ENCODE results near the gene ASB4. TPM values are rescaled to one million over a fixed set of nuclear protein-coding genes. Genes with fewer than 3 reads are reported as not detected.

ASB4 gene
- total and polyA plus RNA-seq, 2 donors (not counting 3 experiments of a cell fraction or from before 2014, with no cell fraction given): not detected

DNA sequence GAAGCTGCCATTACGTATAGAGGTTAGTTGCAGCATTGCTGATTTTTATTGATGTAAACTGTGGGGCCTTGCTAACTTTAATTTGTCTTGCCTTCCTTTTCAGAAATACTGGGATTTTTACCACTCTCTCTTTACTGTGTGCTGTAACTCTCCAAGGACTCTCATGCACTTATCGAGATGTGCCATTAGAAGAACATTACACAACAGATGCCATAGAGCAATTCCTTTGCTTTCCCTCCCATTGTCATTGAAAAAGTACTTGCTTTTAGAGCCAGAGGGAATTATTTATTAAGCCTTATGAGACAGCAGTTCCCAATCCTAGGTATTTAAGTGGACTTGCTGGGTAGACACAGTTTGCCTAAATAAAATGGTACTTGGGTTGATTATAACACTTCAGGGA is 51.7 kb downstream of the ASB4 start:
- H3K9ac ChIP-seq (replicated peaks; ENCODE audit: extremely low read depth, insufficient read depth, low read length): no peak overlapping the region
- DNase-seq (ENCODE audit: low read depth, low spot score) (no peak), FAIRE-seq (no peak)
- CTCF ChIA-PET: interaction anchor here (27.9 kb wide), 1 partner anchor 152 kb away, joined by 917 read pairs; no protein-coding TSS in a partner anchor
- H3K9me3 ChIP-seq (replicated peaks; ENCODE audit: control insufficient read depth, insufficient read depth, low read length): no peaks in the 10 kb centered on the region
- POLR2A ChIA-PET: no interaction called here
- peaks cover 12 to 30% of the 10 kb centered on the region in 2 experiments for H3K27me3 ChIP-seq (ENCODE audit: control insufficient read depth in 2 of 2, insufficient read depth in 2 of 2, low read length in 2 of 2)
- H3K4me3 ChIP-seq (replicated peaks in 1 of 3; ENCODE audit: insufficient read depth in 1 of 3, low read depth in 1 of 3, low read length in 3 of 3): no peak overlapping the region
- no peak overlapping the region for H3K4me2 ChIP-seq (ENCODE audit: insufficient read depth, low read length)
- H3K27ac ChIP-seq (ENCODE audit: insufficient read depth, low read depth, low read length): no peak overlapping the region
- no peaks in the 10 kb centered on the region for H3K36me3 ChIP-seq (ENCODE audit: control insufficient read depth in 2 of 2, extremely low read depth in 1 of 2, insufficient read depth in 2 of 2, low read length in 2 of 2)
- H3K9me1 ChIP-seq (replicated peaks; ENCODE audit: control insufficient read depth, extremely low read depth, insufficient read depth, low read length): no peaks in the 10 kb centered on the region
- dilution Hi-C loops (cut with MboI; ENCODE audit: extremely low pct_ligation_motif_present, low sequenced_read_pairs): no loop called here
- TF ChIP-seq POLR2AphosphoS5 (IDR thresholded peaks at IDR 0.05; ENCODE audit: insufficient read depth, low read depth, low read length) (no peak), EZH2 (IDR thresholded peaks at IDR 0.05; ENCODE audit: borderline replicate concordance, low read depth, low read length, severe bottlenecking) (no peak), POLR2A (IDR thresholded peaks at IDR 0.05; ENCODE audit: low read depth, low read length) (no peak), GATA2 (IDR thresholded peaks at IDR 0.05; ENCODE audit: insufficient read depth, insufficient read length, low read depth, low read length) (no peak), FOS (IDR thresholded peaks at IDR 0.05; ENCODE audit: borderline replicate concordance, insufficient read depth, low read length) (no peak), MYC (IDR thresholded peaks at IDR 0.05; ENCODE audit: low read depth, low read length) (no peak), JUN (IDR thresholded peaks at IDR 0.05; ENCODE audit: borderline replicate concordance, insufficient read depth, insufficient read length, low read depth) (no peak)
- TF ChIP-seq, protein P1, sequence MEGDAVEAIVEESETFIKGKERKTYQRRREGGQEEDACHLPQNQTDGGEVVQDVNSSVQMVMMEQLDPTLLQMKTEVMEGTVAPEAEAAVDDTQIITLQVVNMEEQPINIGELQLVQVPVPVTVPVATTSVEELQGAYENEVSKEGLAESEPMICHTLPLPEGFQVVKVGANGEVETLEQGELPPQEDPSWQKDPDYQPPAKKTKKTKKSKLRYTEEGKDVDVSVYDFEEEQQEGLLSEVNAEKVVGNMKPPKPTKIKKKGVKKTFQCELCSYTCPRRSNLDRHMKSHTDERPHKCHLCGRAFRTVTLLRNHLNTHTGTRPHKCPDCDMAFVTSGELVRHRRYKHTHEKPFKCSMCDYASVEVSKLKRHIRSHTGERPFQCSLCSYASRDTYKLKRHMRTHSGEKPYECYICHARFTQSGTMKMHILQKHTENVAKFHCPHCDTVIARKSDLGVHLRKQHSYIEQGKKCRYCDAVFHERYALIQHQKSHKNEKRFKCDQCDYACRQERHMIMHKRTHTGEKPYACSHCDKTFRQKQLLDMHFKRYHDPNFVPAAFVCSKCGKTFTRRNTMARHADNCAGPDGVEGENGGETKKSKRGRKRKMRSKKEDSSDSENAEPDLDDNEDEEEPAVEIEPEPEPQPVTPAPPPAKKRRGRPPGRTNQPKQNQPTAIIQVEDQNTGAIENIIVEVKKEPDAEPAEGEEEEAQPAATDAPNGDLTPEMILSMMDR (IDR thresholded peaks at IDR 0.05; ENCODE audit: extremely low read depth in 1 of 2, insufficient read depth in 1 of 2, low read depth in 1 of 2, low read length in 2 of 2): no peak
- TF ChIP-seq, protein P2, sequence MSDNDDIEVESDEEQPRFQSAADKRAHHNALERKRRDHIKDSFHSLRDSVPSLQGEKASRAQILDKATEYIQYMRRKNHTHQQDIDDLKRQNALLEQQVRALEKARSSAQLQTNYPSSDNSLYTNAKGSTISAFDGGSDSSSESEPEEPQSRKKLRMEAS (IDR thresholded peaks at IDR 0.05; ENCODE audit: insufficient read depth, insufficient read length): no peak
- no peaks in the 10 kb centered on the region for H3K79me2 ChIP-seq (ENCODE audit: control insufficient read depth, insufficient read depth, low read length)
- no peaks in the 10 kb centered on the region for H4K20me1 ChIP-seq (replicated peaks; ENCODE audit: control insufficient read depth, extremely low read depth, insufficient read depth, low read length)
- intact Hi-C loops (cut with micrococcal nuclease): no loop called here
- no peaks in the 10 kb centered on the region for H3K4me1 ChIP-seq (ENCODE audit: control insufficient read depth, extremely low read depth, insufficient read depth, low read length)
- no peak overlapping the region for H2AFZ ChIP-seq (ENCODE audit: low read depth, low read length)
- no TSS peak for BruUV-seq (replicated peaks)

Data from endothelial cell of umbilical vein (primary cell).